Keratinocyte (primary cell): Measurements from ENCODE around the gene SYK.

ENCODE experiments used
- CTCF ChIP-seq, 3 experiments: IDR thresholded peaks in 1 of 3; conservative IDR thresholded peaks in 1 of 3; optimal IDR thresholded peaks in 1 of 3; 2 replicates in 2 of 3; 3 replicates in 1 of 3; pipeline versions ENCODE3 to v1.5.1; 2011; ENCODE audit warnings: low read length in 3 of 3, mild to moderate bottlenecking in 3 of 3, moderate library complexity in 2 of 3, control low read depth in 1 of 3, inconsistent platforms in 1 of 3; ENCODE audit not compliant: insufficient read depth in 2 of 3; ENCODE audit errors: extremely low read depth in 1 of 3
- EZH2 ChIP-seq: IDR thresholded peaks from one replicate; pipeline ENCODE4 v1.6.1; 2012; ENCODE audit warnings: inconsistent platforms, mild to moderate bottlenecking, low read length, moderate library complexity

- TF ChIP-seq CTCF (optimal IDR thresholded peaks at IDR 0.05 in 1 of 3, IDR thresholded peaks at IDR 0.05 in 1 of 3, conservative IDR thresholded peaks at IDR 0.05 in 1 of 3; ENCODE audit: extremely low read depth in 1 of 3, insufficient read depth in 2 of 3, low read length in 3 of 3): no peak
- TF ChIP-seq EZH2: no peak
These were observed 94.6 kb downstream of the SYK start for GRCh38 chr9:90896231-90896630.
